DMS79 (cell line): ENCODE results near the gene POLR2B.
"Not testable (repeated sequence)": the region's sequence is repeated elsewhere in the genome, so short reads cannot be mapped to it uniquely, and the experiment has no call there.

Source experiments
- DNase-seq: peaks from one replicate; lab custom pipeline; 2025; lab: John Stamatoyannopoulos, UW

The POLR2B gene

GRCh38 chr4:56978750-56979303 lies at the start of gene POLR2B:
TSS of gene POLR2B (plus strand) at chr4:56978896. CDS start at chr4:56978986, 90 bp downstream.
- DNase-seq: peak; percentile 87

- no peak for DNase-seq
Observed at GRCh38 chr4:56930638-56931037, 48.1 kb upstream of the POLR2B start.

GRCh38 chr4:56931924-56932323 lies 46.8 kb upstream of the POLR2B start:
- no peak for DNase-seq

- DNase-seq: no peak
Observed at GRCh38 chr4:56937262-56937661, 41.4 kb upstream of the POLR2B start.

- not testable (repeated sequence) for DNase-seq
Observed at GRCh38 chr4:56939826-56940225, 38.9 kb upstream of the POLR2B start.

GRCh38 chr4:56940403-56940802 lies 38.3 kb upstream of the POLR2B start:
- no peak for DNase-seq

GRCh38 chr4:56940971-56941370 lies 37.7 kb upstream of the POLR2B start:
- no peak for DNase-seq

- DNase-seq: no peak
Observed at GRCh38 chr4:56941403-56941802, 37.3 kb upstream of the POLR2B start.

- DNase-seq: no peak
Observed at GRCh38 chr4:56953680-56954520, 24.8 kb upstream of the POLR2B start.

GRCh38 chr4:56958111-56958517 lies 20.6 kb upstream of the POLR2B start:
- peak; percentile 85 for DNase-seq

GRCh38 chr4:56959100-56959499 lies 19.6 kb upstream of the POLR2B start:
- no peak for DNase-seq

GRCh38 chr4:56961107-56961500 lies 17.6 kb upstream of the POLR2B start:
- no peak for DNase-seq

GRCh38 chr4:56971383-56971782 lies 7.3 kb upstream of the POLR2B start:
- DNase-seq: no peak

- DNase-seq: no peak
Observed at GRCh38 chr4:56972389-56972788, 6.3 kb upstream of the POLR2B start.

- DNase-seq: no peak
Observed at GRCh38 chr4:56972809-56973208, 5.9 kb upstream of the POLR2B start.

GRCh38 chr4:56973336-56973735 lies 5.4 kb upstream of the POLR2B start:
- no peak for DNase-seq

- DNase-seq: no peak
Observed at GRCh38 chr4:56976283-56976836, 2.3 kb upstream of the POLR2B start.

- DNase-seq: no peak
Observed at GRCh38 chr4:56976837-56977320, 1.8 kb upstream of the POLR2B start.

- peak; percentile 98 for DNase-seq
Observed at GRCh38 chr4:56977321-56978012, 1.2 kb upstream of the POLR2B start, which contains the start of gene NOA1. TSS of gene NOA1 (minus strand) at chr4:56977606. CDS start at chr4:56977585, 21 bp downstream.

- DNase-seq: no peak
Observed at GRCh38 chr4:56979421-56980072, 851 bp downstream of the POLR2B start.

- DNase-seq: no peak
Observed at GRCh38 chr4:56981795-56982201, 3.1 kb downstream of the POLR2B start.

- no peak for DNase-seq
Observed at GRCh38 chr4:56986192-56986591, 7.5 kb downstream of the POLR2B start.
